NOMO-1 treated with dmso at 0.1 percent for 144 hours (cell line): ENCODE data around the gene PLPPR4.
"Not testable (repeated sequence)": the region's sequence is repeated elsewhere in the genome, so short reads cannot be mapped to it uniquely, and the experiment has no call there.

Source experiments
- DNase-seq: peaks from one replicate; lab custom pipeline; 2025; ENCODE audit not compliant: unreplicated experiment; lab: John Stamatoyannopoulos, UW

The PLPPR4 gene

GRCh38 chr1:99268021-99268420 is 3.7 kb downstream of the PLPPR4 start:
- DNase-seq: no peak

- DNase-seq: no peak
Measured at GRCh38 chr1:99269321-99269720, 5.0 kb downstream of the PLPPR4 start.

GRCh38 chr1:99270646-99271045 is 6.4 kb downstream of the PLPPR4 start:
- DNase-seq: no peak

- no peak for DNase-seq
Measured at GRCh38 chr1:99271249-99271648, 7.0 kb downstream of the PLPPR4 start.

GRCh38 chr1:99277066-99277465 is 12.8 kb downstream of the PLPPR4 start:
- DNase-seq: no peak

- no peak for DNase-seq
Measured at GRCh38 chr1:99279525-99279924, 15.2 kb downstream of the PLPPR4 start.

- DNase-seq: no peak
Measured at GRCh38 chr1:99281105-99281504, 16.8 kb downstream of the PLPPR4 start.

- DNase-seq: no peak
Measured at GRCh38 chr1:99282536-99282935, 18.2 kb downstream of the PLPPR4 start.

- DNase-seq: not testable (repeated sequence)
Measured at GRCh38 chr1:99283521-99283920, 19.2 kb downstream of the PLPPR4 start.

GRCh38 chr1:99292886-99293285 is 28.6 kb downstream of the PLPPR4 start:
- no peak for DNase-seq

- DNase-seq: no peak
Measured at GRCh38 chr1:99297923-99298322, 33.6 kb downstream of the PLPPR4 start.

GRCh38 chr1:99304725-99305282 is 40.5 kb downstream of the PLPPR4 start:
- DNase-seq: no peak

- no peak for DNase-seq
Measured at GRCh38 chr1:99305626-99306025, 41.3 kb downstream of the PLPPR4 start.

GRCh38 chr1:99306056-99306455 is 41.8 kb downstream of the PLPPR4 start:
- DNase-seq: no peak

- DNase-seq: no peak
Measured at GRCh38 chr1:99306644-99307043, 42.4 kb downstream of the PLPPR4 start.

- no peak for DNase-seq
Measured at GRCh38 chr1:99315305-99315704, 51.0 kb downstream of the PLPPR4 start.

- DNase-seq: no peak
Measured at GRCh38 chr1:99326215-99326949, 62.1 kb downstream of the PLPPR4 start.

GRCh38 chr1:99327357-99327756 is 63.1 kb downstream of the PLPPR4 start:
- DNase-seq: no peak

GRCh38 chr1:99328171-99328570 is 63.9 kb downstream of the PLPPR4 start:
- no peak for DNase-seq

- no peak for DNase-seq
Measured at GRCh38 chr1:99331083-99331482, 66.8 kb downstream of the PLPPR4 start.

GRCh38 chr1:99331636-99332035 is 67.3 kb downstream of the PLPPR4 start:
- no peak for DNase-seq

GRCh38 chr1:99332561-99332960 is 68.3 kb downstream of the PLPPR4 start:
- DNase-seq: no peak

GRCh38 chr1:99334991-99335390 is 70.7 kb downstream of the PLPPR4 start:
- DNase-seq: no peak
